GM08714 (cell line): Measurements from ENCODE around the gene PLA2G1B.

Experiments
- H3K4me3 ChIP-seq: fragments of 200-500 bp; sonication (Bioruptor generic); 2 replicates; pipeline ENCODE4 v1.5.1; 2014; ENCODE audit warnings: mild to moderate bottlenecking, low read length, inconsistent platforms
- ZNF274 ChIP-seq: IDR thresholded peaks from 2 replicates; pipeline ENCODE4 v1.6.1; 2012; ENCODE audit warnings: mild to moderate bottlenecking, low read depth, low read length

The PLA2G1B gene

DNA sequence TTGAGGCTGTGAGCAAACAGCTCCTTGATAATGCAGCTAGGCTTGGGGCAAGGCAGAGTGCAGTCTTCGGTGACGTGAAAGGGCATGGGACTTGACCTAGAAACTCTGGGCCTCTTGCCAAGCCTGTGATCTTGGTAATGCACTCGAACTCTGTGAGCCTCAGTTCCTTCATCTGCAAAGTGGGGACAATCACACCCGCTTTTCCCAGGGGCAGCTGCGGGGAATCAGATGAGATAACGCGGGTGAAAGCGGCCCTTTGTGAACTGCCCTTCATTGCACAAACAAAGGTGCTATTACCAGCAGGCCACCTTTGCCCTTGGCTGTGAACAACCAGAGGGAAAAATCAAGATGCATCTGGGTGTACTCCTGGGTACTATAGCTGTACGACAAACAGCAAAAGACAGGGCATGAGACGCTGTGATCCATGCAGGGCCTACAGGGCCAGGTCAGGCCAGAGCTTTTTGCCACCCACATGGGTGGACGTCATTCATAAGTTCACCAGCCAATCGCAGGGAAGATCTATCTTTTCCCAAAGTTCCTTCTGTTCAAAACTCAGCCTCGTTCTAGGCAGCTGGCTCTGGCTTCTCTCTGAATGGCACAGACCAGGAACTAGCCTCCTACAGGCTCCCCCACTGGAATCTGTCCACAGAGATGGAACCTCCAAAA is 38.2 kb upstream of the PLA2G1B start:
- TF ChIP-seq ZNF274: no peak
- H3K4me3 ChIP-seq: no peak overlapping the region

- H3K4me3 ChIP-seq: no peak overlapping the region
- TF ChIP-seq ZNF274: no peak
These were observed 36.9 kb upstream of the PLA2G1B start for GRCh38 chr12:120364487-120364886.

- no peak overlapping the region for H3K4me3 ChIP-seq
- no peak for TF ChIP-seq ZNF274
These were observed 35.8 kb upstream of the PLA2G1B start for GRCh38 chr12:120363274-120363855.

DNA sequence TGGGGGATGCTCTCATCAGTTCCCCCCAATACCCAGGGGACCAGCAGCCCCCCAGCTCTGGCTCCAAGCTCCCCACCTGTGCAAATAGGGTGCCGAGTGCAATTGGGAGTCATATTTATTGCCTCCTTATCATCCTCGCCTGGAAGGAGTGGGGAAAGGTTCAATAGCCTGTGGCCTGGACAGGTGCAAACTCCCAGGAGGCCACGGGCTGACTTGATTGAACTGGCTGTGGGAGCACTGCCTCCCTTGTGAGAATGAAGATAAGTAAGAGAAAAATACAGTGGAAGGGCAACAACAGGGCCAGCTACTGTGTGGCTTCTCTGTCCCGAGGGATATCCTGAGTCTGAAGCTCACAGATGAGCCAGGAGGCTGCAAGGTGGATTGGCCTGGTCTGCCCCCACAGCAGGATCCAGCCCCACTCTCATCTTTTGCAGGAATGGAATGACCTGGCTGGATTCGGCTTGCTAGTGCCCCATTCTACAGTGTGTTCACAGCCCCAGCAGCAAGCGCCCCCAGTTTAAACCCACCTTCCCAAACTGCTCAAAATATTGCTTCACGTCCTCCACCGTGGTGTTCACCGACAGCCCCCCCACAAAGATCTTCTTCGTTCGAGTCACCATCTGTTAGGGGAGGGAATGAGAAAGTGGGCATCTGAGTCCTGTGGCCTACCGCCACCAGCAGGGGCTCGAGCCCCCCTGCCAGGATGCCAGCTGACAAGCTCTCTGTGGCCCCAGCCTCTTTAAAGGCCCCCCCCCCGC is 35.1 kb upstream of the PLA2G1B start:
- H3K4me3 ChIP-seq: no peak overlapping the region
- TF ChIP-seq ZNF274: no peak

DNA sequence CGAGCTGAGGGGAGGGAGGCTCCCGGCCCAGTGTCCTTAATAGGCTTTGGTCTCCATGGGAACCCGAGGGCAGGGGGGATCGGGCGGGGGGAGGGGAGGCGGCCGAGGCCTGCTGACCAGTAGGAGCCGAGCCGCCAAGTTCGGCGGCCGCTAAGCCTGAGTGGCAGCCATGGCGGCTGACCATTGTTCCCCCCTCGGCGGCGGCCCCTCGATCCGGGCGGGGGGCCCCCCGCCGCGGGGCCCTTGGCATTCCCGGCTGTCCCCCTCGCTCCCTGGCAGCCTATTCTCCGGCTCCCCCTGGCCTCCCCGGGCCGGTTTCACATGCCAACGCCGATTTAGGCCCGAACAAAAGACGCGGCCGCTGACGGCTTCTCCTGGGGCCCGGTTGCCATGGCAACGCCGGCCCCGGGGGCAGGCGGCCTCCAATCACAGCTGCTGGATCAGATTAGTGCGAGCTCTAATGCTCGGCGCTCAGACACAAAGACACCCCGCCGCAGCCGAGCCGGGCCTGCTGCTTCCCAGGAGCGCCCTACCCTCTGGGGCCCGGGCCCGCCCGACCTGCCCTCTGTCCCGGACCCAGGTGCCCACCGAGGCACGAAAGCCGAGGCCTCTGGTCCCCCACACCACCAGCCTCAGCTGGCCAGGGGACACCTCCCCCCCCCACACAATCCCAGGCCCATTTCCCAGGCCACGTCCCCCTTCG is 34.1 kb upstream of the PLA2G1B start:
- H3K4me3 ChIP-seq: no peak overlapping the region
- no peak for TF ChIP-seq ZNF274

DNA sequence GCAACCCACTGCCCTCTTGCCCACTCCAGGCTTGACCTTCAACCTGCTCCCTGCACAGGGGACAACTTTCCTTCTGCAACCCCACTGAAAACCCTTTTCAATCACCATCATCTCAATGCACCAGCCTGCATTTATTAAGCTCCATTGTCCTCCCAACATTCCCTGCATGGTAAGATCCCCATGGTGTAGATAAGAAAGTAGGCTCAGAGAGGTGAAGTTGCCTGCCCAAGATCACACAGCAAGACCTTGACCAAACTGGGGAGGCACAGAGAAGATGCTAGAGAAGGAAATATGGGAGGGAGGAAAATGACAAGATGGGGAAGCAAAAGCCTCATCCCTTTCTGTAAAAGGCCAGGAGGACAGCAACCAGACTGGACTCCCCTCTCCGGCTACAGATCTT is 31.5 kb upstream of the PLA2G1B start:
- TF ChIP-seq ZNF274: no peak

GRCh38 chr12:120358412-120359100 is 31.0 kb upstream of the PLA2G1B start:
- no peak overlapping the region for H3K4me3 ChIP-seq
- TF ChIP-seq ZNF274: no peak

More for the DNA sequence above, 31.5 kb upstream of the PLA2G1B start:
- no peak overlapping the region for H3K4me3 ChIP-seq

GRCh38 chr12:120357104-120357503 is 29.5 kb upstream of the PLA2G1B start:
- no peak for TF ChIP-seq ZNF274
- no peak overlapping the region for H3K4me3 ChIP-seq

- no peak for TF ChIP-seq ZNF274
- no peak overlapping the region for H3K4me3 ChIP-seq
These were observed 29.0 kb upstream of the PLA2G1B start for GRCh38 chr12:120356567-120357030.

GRCh38 chr12:120353556-120354317 is 26.2 kb upstream of the PLA2G1B start:
- no peak for TF ChIP-seq ZNF274
- no peak overlapping the region for H3K4me3 ChIP-seq

GRCh38 chr12:120353136-120353535 is 25.6 kb upstream of the PLA2G1B start:
- TF ChIP-seq ZNF274: no peak
- H3K4me3 ChIP-seq: no peak overlapping the region

- no peak for TF ChIP-seq ZNF274
- no peak overlapping the region for H3K4me3 ChIP-seq
These were observed 24.5 kb upstream of the PLA2G1B start for GRCh38 chr12:120352117-120352516.

DNA sequence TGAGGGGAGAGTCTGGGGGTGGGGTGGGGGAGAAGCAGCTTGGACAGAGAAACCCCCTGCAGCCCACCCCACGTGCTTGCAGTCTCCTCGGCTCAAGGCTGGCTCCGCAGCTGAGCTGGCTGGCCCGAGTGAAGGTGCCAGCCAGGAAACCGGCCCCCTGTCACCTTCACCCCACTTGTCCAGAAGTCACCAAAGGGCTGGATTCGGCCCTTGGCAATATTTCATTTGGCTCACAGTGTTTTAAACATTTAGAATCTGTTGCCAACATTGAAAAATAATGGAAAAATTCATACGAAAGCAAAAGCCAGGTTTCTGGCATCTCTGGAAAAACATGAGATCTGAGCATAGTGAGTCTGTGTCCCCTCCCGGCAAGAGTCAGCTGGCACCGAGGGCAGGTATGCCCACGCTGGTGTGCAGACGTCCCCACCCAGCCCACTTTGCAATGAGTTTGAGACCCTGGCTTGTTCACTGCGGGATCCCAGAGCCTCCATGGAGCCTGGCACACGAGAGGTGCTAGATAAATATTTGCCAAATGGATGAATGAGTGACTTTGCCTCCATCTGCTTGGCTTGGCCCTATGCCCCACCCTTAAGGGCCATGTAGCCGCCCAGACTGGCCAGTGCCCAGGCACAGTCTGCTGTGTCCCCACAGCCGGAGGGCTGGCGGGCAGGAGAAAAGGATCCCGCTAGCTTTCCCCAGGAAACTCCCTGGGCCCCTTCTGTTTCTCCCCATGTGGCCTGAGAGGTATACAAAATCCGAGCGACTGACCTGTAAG is 23.2 kb upstream of the PLA2G1B start:
- no peak for TF ChIP-seq ZNF274
- no peak overlapping the region for H3K4me3 ChIP-seq
